ENCODE data around the gene TPK1. TPM values are rescaled to one million over a fixed set of nuclear protein-coding genes. Genes with fewer than 3 reads are reported as not detected.
A peak's percentile ranks its signal among the peaks of the same experiment; 100 is the strongest.

TPK1 gene
- total and polyA plus RNA-seq, 2 of the 13 experiments (the other 11 are each of a cell fraction or from before 2014, with no cell fraction given): 1.0 to 1.2 TPM

DNA sequence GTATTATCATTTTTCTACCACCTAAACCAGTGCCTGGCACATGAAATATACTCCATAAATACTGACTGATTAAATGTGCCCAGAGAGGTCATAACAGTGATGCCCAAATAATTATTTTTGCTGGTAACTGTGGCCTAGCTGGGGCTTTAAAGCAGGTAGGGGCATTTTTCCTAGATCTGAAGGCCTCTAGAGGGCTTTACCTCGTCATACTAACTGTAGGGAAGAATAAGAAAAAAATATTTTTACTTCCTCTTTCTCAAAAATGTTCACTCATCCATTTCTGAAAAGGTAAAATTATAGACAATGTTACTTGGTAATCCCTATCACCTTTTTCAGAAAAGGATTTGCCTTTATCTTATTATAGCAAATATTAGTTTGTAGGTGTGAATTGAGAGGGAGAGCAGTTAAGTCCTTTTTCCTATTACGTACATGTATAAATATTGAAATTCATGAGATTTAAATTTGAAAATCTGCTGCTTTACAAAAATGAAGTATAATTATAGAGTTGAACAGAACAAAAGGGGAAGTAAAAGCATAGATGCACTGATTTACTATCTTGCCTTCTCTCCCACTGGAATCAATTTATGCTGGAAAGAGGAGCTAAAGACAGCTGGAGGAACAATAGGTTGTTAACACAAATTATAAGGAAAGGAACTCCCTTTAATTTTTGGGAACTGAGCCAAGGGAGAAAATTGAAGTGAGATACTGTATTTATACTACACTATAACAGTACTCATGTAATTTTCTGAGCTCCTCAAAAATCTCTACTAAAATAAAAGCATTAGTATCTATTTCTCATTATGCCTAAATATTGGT, 360.8 kb downstream of the TPK1 start (continued):
- TF ChIP-seq ZNF253 (CRISPR knock-in tag; IDR thresholded peaks at IDR 0.05; ENCODE audit: borderline replicate concordance) (no peak), MAF1 (CRISPR knock-in tag; IDR thresholded peaks at IDR 0.05; ENCODE audit: borderline replicate concordance) (no peak), IKZF1 (IDR thresholded peaks at IDR 0.05) (no peak), BORCS8-MEF2B (CRISPR knock-in tag; IDR thresholded peaks at IDR 0.05) (no peak), ZBTB8A (CRISPR knock-in tag; IDR thresholded peaks at IDR 0.05; ENCODE audit: borderline replicate concordance, low read depth) (no peak), EED (CRISPR knock-in tag; IDR thresholded peaks at IDR 0.05) (no peak), PCBP2 (optimal IDR thresholded peaks at IDR 0.05; ENCODE audit: low read depth, low read length, poor library complexity, severe bottlenecking) (no peak)

DNA sequence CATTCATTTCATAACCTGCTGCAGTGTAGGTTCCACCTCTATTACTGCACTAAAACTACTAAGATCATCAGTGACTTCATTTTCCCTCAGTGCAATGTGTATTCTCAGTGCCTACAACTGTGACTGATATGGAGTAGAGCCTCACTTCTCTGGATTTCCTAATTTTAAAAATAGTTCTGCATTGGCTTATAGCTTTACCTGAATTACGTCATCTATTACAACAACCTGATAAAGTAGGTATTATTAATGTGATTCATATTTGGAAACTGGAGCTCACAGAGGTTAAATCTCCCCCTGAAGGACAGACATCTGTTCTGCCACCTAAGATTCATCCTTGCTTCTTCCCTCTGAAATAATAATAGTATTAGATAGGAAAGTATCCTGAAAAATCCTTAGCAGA, 361.5 kb downstream of the TPK1 start:
- ATAC-seq (no peak), FAIRE-seq (no peak), DNase-seq (ENCODE audit: low spot score) (no peak)
- H3K4me3 ChIP-seq (replicated peaks in 1 of 3; ENCODE audit: insufficient read depth in 1 of 3, low read depth in 2 of 3, low read length in 3 of 3): no peak overlapping the region
- POLR2A ChIA-PET: no interaction called here
- no TSS peak for BruUV-seq (replicated peaks)
- H4K20me1 ChIP-seq (ENCODE audit: insufficient read depth, low read length): no peaks in the 10 kb centered on the region
- no peak overlapping the region for H2AFZ ChIP-seq (ENCODE audit: low read length)
- no peaks in the 10 kb centered on the region for H3K4me1 ChIP-seq (ENCODE audit: insufficient read depth, low read length)
- no peaks in the 10 kb centered on the region for H3K9me3 ChIP-seq (ENCODE audit: low read length)
- WGBS (ENCODE audit: low lambda C conversion rate): 0% methylated on average over 1 of the region's 1 CpG
- TF ChIP-seq GATAD1 (CRISPR knock-in tag; IDR thresholded peaks at IDR 0.05) (no peak), SKI (IDR thresholded peaks at IDR 0.05; ENCODE audit: partially characterized antibody) (no peak), ATF7-NPFF (CRISPR knock-in tag; IDR thresholded peaks at IDR 0.05; ENCODE audit: low read depth) (no peak), CREB1 (IDR thresholded peaks at IDR 0.05) (peak; percentile 45; the same call in 1 of the 2 replicates), CREB1 (CRISPR knock-in tag; IDR thresholded peaks at IDR 0.05) (no peak), ATF7 (IDR thresholded peaks at IDR 0.05) (peak; percentile 95), ATF7 (CRISPR knock-in tag; IDR thresholded peaks at IDR 0.05) (no peak)
- H3K27me3 ChIP-seq (ENCODE audit: control insufficient read depth in 1 of 2, insufficient read depth in 2 of 2, low read length in 2 of 2): no peaks in the 10 kb centered on the region
- intact Hi-C loops (cut with micrococcal nuclease; ENCODE audit: unreplicated experiment) (no loop called here), in situ Hi-C loops (cut with HindIII; ENCODE audit: extremely low pct_ligation_motif_present, low pct_unique_long_range_greater_than_20kb) (no loop called here)
- no peaks in the 10 kb centered on the region for H3K36me3 ChIP-seq (replicated peaks in 1 of 2; ENCODE audit: control insufficient read depth in 1 of 2, insufficient read depth in 2 of 2, low read length in 2 of 2)
- CTCF ChIA-PET (ENCODE audit: low intra/inter-chr PET ratio, low total read pairs): no interaction called here
- H3K4me2 ChIP-seq (ENCODE audit: low read depth, low read length): no peak overlapping the region
- H3K27ac ChIP-seq (ENCODE audit: extremely low read length, insufficient read depth, low read length): no peak overlapping the region
- H3K9ac ChIP-seq (ENCODE audit: insufficient read depth, low read depth, low read length): no peak overlapping the region
- no peaks in the 10 kb centered on the region for H3K79me2 ChIP-seq (ENCODE audit: insufficient read depth, low read length)

All from HepG2 (cell line).